A673 (cell line): ENCODE measurements around the gene ACACA.

Experiments used
- CTCF ChIP-seq: fragments of 300-800, 200-600 bp; sonication (generic); conservative IDR thresholded peaks from 2 replicates; pipeline ENCODE4 v1.5.1; 2017; ENCODE audit warnings: low read depth, mild to moderate bottlenecking, antibody characterized with exemption, low read length, moderate library complexity, mixed read lengths
- EZH2 ChIP-seq: fragments of 200-600 bp; sonication (generic); IDR thresholded peaks from 2 replicates; pipeline ENCODE4 v1.6.1; 2017; ENCODE audit warnings: borderline replicate concordance, low read depth, mild to moderate bottlenecking, mixed read lengths, antibody characterized with exemption, low read length; ENCODE audit not compliant: poor library complexity, severe bottlenecking

- peak; percentile 49; the same call in 1 of the 2 replicates for TF ChIP-seq CTCF
- no peak for TF ChIP-seq EZH2
Observed at GRCh38 chr17:37220607-37220953, 186.1 kb downstream of the ACACA start.
